HCT116 (cell line): ENCODE measurements around the gene HMX1. TPM values are rescaled to one million over a fixed set of nuclear protein-coding genes. Genes with fewer than 3 reads are reported as not detected.

Experiments
- ATAC-seq: fragments of 200-7000 bp; cut with Tn5 transposase; 2 replicates; pipeline ENCODE4 v1.9.1; 2020; ENCODE audit warnings: mild to moderate bottlenecking, moderate library complexity
- BruUV-seq: library from RNA; stranded (reverse); fragments of 400-500 nt; replicated peaks from 2 replicates; lab custom pipeline; 2021; lab: Mats Ljungman, UMichigan
- CTCF ChIA-PET: fragments of 300-600 bp; sonication (Branson Sonifier 250); formaldehyde crosslinking; loops from one replicate; lab custom pipeline; 2021; ENCODE audit warnings: antibody characterized with exemption; lab: Charles Lee
- POLR2A ChIA-PET: fragments of 300-600, 350-600 bp; sonication (Branson Sonifier 250); formaldehyde crosslinking; loops from one replicate; lab custom pipeline; 2021; ENCODE audit warnings: antibody characterized with exemption; lab: Charles Lee
- RAD21 ChIA-PET, 2 experiments: fragments of 300-600 bp; sonication (Branson Sonifier 250); formaldehyde crosslinking; loops; one replicate each; lab custom pipeline; 2023; ENCODE audit warnings: low total read pairs in 2 of 2; ENCODE audit not compliant: uncharacterized antibody in 2 of 2, unreplicated experiment in 2 of 2, low non-redundant PET in 1 of 2; lab: Charles Lee
- DNase-seq: peaks from one replicate; pipeline ENCODE4 v3.0.0-alpha.2; 2010; ENCODE audit warnings: low read depth, low spot score
- H2AFZ ChIP-seq: fragments of 200-600 bp; shearing (Covaris generic), sonication (generic); 2 replicates; pipeline ENCODE4 v1.6.1; 2017; ENCODE audit warnings: low read depth, mixed run types, mixed read lengths, antibody characterized with exemption, low read length; ENCODE audit not compliant: poor library complexity, severe bottlenecking
- H3K27ac ChIP-seq: 2 replicates; pipeline ENCODE4 v1.5.1; 2012; ENCODE audit warnings: low read depth, low read length
- H3K27me3 ChIP-seq: fragments of 200-600 bp; sonication (generic); 2 replicates; pipeline ENCODE4 v1.6.1; 2016; ENCODE audit warnings: mixed run types, low read length, mixed read lengths; ENCODE audit not compliant: insufficient read depth
- H3K36me3 ChIP-seq, 2 experiments: fragments of 200-500 bp in 1 of 2; fragments of 200-600 bp in 1 of 2; sonication (Bioruptor generic) in 1 of 2; sonication (generic) in 1 of 2; 2 replicates each; pipeline versions ENCODE4 v1.5.1 to v1.6.1; 2014 to 2016; ENCODE audit warnings: low read length in 2 of 2, inconsistent platforms in 1 of 2, mixed read lengths in 1 of 2, mixed run types in 1 of 2; ENCODE audit not compliant: insufficient read depth in 2 of 2, control insufficient read depth in 1 of 2
- H3K4me1 ChIP-seq, 2 experiments: fragments of 200-600 bp in 1 of 2; sonication (generic) in 1 of 2; 2 replicates each; pipeline versions ENCODE4 v1.5.1 to v1.6.1; 2012 to 2017; ENCODE audit warnings: low read length in 2 of 2, inconsistent platforms in 1 of 2, mild to moderate bottlenecking in 1 of 2, mixed read lengths in 1 of 2, mixed run types in 1 of 2, moderate library complexity in 1 of 2; ENCODE audit not compliant: insufficient read depth in 2 of 2, control insufficient read depth in 1 of 2
- H3K4me2 ChIP-seq: fragments of 200-600 bp; sonication (generic); 2 replicates; pipeline ENCODE4 v1.6.1; 2017; ENCODE audit warnings: mixed run types, low read length, mixed read lengths
- H3K4me3 ChIP-seq, 2 experiments: fragments of 200-600 bp in 1 of 2; sonication (generic) in 1 of 2; replicated peaks in 1 of 2; 2 replicates each; pipeline ENCODE4 v1.5.1; 2011 to 2016; ENCODE audit warnings: low read length in 2 of 2, control low read depth in 1 of 2, low read depth in 1 of 2, mild to moderate bottlenecking in 1 of 2, mixed read lengths in 1 of 2, mixed run types in 1 of 2
- H3K79me2 ChIP-seq: fragments of 200-600 bp; sonication (generic); 2 replicates; pipeline ENCODE4 v1.6.1; 2017; ENCODE audit warnings: mild to moderate bottlenecking, mixed run types, low read length, moderate library complexity, mixed read lengths; ENCODE audit not compliant: insufficient read depth
- H3K9ac ChIP-seq: fragments of 200-600 bp; sonication (generic); 2 replicates; pipeline ENCODE4 v1.6.1; 2016; ENCODE audit warnings: low read length, mixed read lengths
- H3K9me2 ChIP-seq: fragments of 200-600 bp; sonication (generic), shearing (Covaris generic); 2 replicates; pipeline ENCODE4 v1.6.1; 2017; ENCODE audit warnings: mixed run types, mild to moderate bottlenecking, moderate library complexity; ENCODE audit not compliant: insufficient read depth
- H3K9me3 ChIP-seq, 2 experiments: fragments of 200-500 bp in 1 of 2; fragments of 200-600 bp in 1 of 2; sonication (Bioruptor generic) in 1 of 2; sonication (generic) in 1 of 2; 2 replicates each; pipeline ENCODE4 v1.6.1; 2014 to 2017; ENCODE audit warnings: low read length in 2 of 2, mixed read lengths in 2 of 2, inconsistent platforms in 1 of 2, low read depth in 1 of 2, mild to moderate bottlenecking in 1 of 2, mixed run types in 1 of 2, moderate library complexity in 1 of 2; ENCODE audit not compliant: control insufficient read depth in 1 of 2, insufficient read depth in 1 of 2
- H4K20me1 ChIP-seq: fragments of 200-600 bp; sonication (generic), shearing (Covaris generic); 2 replicates; pipeline ENCODE4 v1.6.1; 2017; ENCODE audit warnings: mixed run types, mild to moderate bottlenecking, moderate library complexity; ENCODE audit not compliant: insufficient read depth
- EGR1 ChIP-seq: IDR thresholded peaks from 2 replicates; pipeline ENCODE4 v1.6.1; 2012; ENCODE audit warnings: low read depth
- EZH2phosphoT487 ChIP-seq: fragments of 200-600 bp; IDR thresholded peaks from 2 replicates; pipeline ENCODE4 v1.6.1; 2018; ENCODE audit warnings: antibody characterized with exemption, borderline replicate concordance
- POLR2AphosphoS5 ChIP-seq: IDR thresholded peaks from 2 replicates; pipeline ENCODE4 v1.6.1; 2011; ENCODE audit warnings: mild to moderate bottlenecking, low read depth, low read length, moderate library complexity
- SIN3A ChIP-seq: IDR thresholded peaks from 2 replicates; pipeline ENCODE4 v1.6.1; 2012; ENCODE audit warnings: low read depth
- ZFX ChIP-seq: fragments of 450-650 bp; IDR thresholded peaks from 2 replicates; pipeline ENCODE4 v1.6.1; 2017
- intact Hi-C: fragments of 100-400 bp; cut with micrococcal nuclease; formaldehyde crosslinking; loops from 2 replicates; pipeline ENCODE4 v1.10.0; 2022
- total RNA-seq: library from RNA; stranded (reverse); gene quantifications from one replicate; pipeline ENCODE4 v1.2.1, GENCODE V29; 2021; ENCODE audit not compliant: unreplicated experiment
- TF ChIP-seq, protein P1 (sequence below): IDR thresholded peaks from 2 replicates; pipeline ENCODE4 v1.6.1; 2011; ENCODE audit warnings: mild to moderate bottlenecking, low read length, moderate library complexity; ENCODE audit not compliant: insufficient replicate concordance; ENCODE audit errors: extremely low read depth

HMX1 gene
- total RNA-seq, 1 experiment from 2014 or later = 0.39 TPM

DNA sequence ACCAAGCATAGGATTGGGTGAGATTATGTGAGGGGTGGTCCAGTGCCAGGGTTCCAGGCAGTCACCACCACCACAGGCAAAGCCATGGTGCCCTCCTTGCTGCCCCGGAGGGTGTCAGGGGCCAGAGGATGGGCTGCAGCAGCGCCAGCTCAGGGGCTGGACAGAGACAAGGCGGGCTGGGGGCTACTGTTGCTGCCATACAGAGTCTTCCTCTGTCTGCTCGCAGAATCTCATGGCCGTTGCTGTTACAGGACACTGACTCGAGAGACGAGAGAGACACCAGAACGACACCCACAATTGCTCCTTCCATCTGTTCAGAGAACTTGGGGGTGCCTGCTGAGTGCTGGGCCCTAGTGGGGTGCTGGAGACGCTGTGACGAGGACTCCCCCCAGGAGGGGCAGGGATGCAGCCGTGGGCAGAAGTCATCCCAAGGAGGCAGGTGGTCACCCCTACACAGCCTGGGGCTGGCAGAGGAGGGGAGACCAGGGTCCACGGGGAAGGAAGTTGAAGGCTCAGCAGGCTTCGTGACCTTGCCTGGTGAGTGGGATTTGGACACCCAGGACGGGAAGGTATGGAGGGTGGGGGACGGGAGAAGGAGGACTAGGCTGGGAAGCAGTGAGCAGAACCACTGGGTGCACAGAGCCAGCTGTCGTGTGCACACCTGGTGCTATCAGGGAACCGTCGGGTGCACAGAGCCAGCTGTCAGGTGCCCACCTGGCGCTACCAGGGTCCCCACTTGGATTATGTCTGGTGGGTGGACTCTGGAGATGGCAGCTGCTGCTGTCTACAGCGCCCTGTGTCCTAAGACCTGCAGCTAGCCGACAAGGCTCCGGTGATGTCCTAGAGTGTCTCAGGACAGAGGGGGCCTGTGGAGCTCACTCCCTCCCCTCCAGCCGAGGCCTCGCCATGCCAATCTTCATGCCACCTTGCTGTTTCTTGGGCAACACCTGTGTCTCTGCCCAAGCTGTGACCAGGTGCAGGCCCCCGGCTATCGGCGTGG lies 43.9 kb upstream of the HMX1 start:
- ChIA-PET POLR2A (no interaction called here), CTCF (no interaction called here)
- no peak for ATAC-seq
- no peaks in the 10 kb centered on the region for H4K20me1 ChIP-seq
- H3K9ac ChIP-seq = no peak overlapping the region
- H3K4me1 ChIP-seq = 0 out of 4 replicates have a peak, but pooled peaks cover 0 to 2% of the 10 kb centered on the region in 2 experiments
- no peak for TF ChIP-seq ZFX
- no peak for TF ChIP-seq EGR1
- TF ChIP-seq POLR2AphosphoS5 = no peak
- TF ChIP-seq SIN3A = no peak
- TF ChIP-seq, protein P1, sequence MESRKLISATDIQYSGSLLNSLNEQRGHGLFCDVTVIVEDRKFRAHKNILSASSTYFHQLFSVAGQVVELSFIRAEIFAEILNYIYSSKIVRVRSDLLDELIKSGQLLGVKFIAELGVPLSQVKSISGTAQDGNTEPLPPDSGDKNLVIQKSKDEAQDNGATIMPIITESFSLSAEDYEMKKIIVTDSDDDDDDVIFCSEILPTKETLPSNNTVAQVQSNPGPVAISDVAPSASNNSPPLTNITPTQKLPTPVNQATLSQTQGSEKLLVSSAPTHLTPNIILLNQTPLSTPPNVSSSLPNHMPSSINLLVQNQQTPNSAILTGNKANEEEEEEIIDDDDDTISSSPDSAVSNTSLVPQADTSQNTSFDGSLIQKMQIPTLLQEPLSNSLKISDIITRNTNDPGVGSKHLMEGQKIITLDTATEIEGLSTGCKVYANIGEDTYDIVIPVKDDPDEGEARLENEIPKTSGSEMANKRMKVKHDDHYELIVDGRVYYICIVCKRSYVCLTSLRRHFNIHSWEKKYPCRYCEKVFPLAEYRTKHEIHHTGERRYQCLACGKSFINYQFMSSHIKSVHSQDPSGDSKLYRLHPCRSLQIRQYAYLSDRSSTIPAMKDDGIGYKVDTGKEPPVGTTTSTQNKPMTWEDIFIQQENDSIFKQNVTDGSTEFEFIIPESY = no peak
- no peak for TF ChIP-seq EZH2phosphoT487
- TF ChIP-seq, all 23 proteins: peak for 0
- RAD21 ChIA-PET = no interaction called here
- H3K27me3 ChIP-seq = no peaks in the 10 kb centered on the region; the same call in 1 of the 2 replicates
- H3K4me2 ChIP-seq = no peak overlapping the region
- no peak overlapping the region for H2AFZ ChIP-seq
- no peaks in the 10 kb centered on the region for H3K9me3 ChIP-seq
- no peaks in the 10 kb centered on the region for H3K9me2 ChIP-seq
- H3K36me3 ChIP-seq = no peaks in the 10 kb centered on the region
- no peaks in the 10 kb centered on the region for H3K79me2 ChIP-seq
- no peak overlapping the region for H3K27ac ChIP-seq
- H3K4me3 ChIP-seq = no peak overlapping the region
- intact Hi-C loops = loop anchor here (5.0 to 10.0 kb wide), 2 partner anchors 318 to 451 kb away; no protein-coding TSS in a partner anchor
- no TSS peak for BruUV-seq
- DNase-seq = no peak
